ENCODE results near the gene CAMK1D.

Gene CAMK1D

DNA sequence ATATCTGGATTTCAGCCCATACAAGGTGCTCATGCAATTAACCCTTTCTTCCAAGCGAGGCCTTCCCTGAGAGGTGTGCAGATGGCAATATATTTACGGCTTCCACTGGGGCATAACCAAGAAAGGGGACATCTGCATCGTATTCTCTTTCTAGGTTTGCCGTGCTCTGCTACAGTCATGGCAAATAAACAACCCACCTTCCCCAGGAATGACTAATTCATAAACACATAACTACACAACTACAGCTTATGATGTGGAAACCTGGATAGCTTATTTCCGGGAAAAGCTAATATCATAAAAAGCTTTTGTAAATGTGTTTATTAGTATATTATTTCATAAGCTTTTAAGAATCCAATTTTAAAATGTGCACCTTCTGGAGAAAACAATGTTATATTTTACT, 120.0 kb downstream of the CAMK1D start:
- no peak overlapping the region for H3K4me3 ChIP-seq
- TF ChIP-seq, protein P1, sequence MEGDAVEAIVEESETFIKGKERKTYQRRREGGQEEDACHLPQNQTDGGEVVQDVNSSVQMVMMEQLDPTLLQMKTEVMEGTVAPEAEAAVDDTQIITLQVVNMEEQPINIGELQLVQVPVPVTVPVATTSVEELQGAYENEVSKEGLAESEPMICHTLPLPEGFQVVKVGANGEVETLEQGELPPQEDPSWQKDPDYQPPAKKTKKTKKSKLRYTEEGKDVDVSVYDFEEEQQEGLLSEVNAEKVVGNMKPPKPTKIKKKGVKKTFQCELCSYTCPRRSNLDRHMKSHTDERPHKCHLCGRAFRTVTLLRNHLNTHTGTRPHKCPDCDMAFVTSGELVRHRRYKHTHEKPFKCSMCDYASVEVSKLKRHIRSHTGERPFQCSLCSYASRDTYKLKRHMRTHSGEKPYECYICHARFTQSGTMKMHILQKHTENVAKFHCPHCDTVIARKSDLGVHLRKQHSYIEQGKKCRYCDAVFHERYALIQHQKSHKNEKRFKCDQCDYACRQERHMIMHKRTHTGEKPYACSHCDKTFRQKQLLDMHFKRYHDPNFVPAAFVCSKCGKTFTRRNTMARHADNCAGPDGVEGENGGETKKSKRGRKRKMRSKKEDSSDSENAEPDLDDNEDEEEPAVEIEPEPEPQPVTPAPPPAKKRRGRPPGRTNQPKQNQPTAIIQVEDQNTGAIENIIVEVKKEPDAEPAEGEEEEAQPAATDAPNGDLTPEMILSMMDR (IDR thresholded peaks at IDR 0.05): no peak
- DNase-seq (ENCODE audit: low spot score): no peak
- no peak overlapping the region for H3K27ac ChIP-seq

- TF ChIP-seq, protein P1 (IDR thresholded peaks at IDR 0.05): no peak
- Histone ChIP-seq H3K4me3 (no peak overlapping the region), H3K27ac (no peak overlapping the region)
- DNase-seq (ENCODE audit: low spot score): no peak
These were observed 121.4 kb downstream of the CAMK1D start for GRCh38 chr10:12470719-12471118.

DNA sequence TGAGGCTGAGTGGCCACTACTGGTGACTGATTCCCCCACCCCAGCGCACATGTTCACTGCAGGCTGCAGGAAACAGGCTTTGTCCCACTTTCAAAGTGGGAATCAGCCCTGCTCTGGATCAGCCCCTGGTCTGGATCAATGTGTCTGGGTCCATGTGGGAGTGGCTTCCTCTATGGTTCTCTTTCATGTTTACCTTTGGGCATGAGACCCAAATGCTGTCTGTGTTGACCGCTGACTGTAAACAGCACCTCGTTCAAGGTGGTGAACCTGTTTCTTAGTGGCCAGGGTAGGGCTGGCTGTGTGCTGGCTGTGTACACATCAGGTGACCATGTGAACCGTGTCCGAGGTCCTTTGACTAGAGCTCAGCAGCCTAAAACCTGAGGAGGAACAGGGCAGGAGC, 121.8 kb downstream of the CAMK1D start:
- H3K4me3 ChIP-seq: no peak overlapping the region
- no peak for DNase-seq (ENCODE audit: low spot score)
- TF ChIP-seq, protein P1 (IDR thresholded peaks at IDR 0.05): no peak
- H3K27ac ChIP-seq: no peak overlapping the region

GRCh38 chr10:12473491-12473890, 124.1 kb downstream of the CAMK1D start:
- no peak overlapping the region for H3K27ac ChIP-seq
- TF ChIP-seq, protein P1 (IDR thresholded peaks at IDR 0.05): no peak
- no peak overlapping the region for H3K4me3 ChIP-seq
- DNase-seq (ENCODE audit: low spot score): no peak

GRCh38 chr10:12474727-12475412, 125.5 kb downstream of the CAMK1D start:
- no peak for DNase-seq (ENCODE audit: low spot score)
- no peak overlapping the region for H3K4me3 ChIP-seq
- TF ChIP-seq, protein P1 (IDR thresholded peaks at IDR 0.05): no peak
- no peak overlapping the region for H3K27ac ChIP-seq

GRCh38 chr10:12476656-12477055, 127.3 kb downstream of the CAMK1D start:
- no peak for DNase-seq (ENCODE audit: low spot score)
- TF ChIP-seq, protein P1 (IDR thresholded peaks at IDR 0.05): no peak
- no peak overlapping the region for H3K4me3 ChIP-seq
- no peak overlapping the region for H3K27ac ChIP-seq

GRCh38 chr10:12479437-12479844, 130.1 kb downstream of the CAMK1D start:
- TF ChIP-seq, protein P1 (IDR thresholded peaks at IDR 0.05): no peak
- H3K27ac ChIP-seq: no peak overlapping the region
- H3K4me3 ChIP-seq: no peak overlapping the region

More at GRCh38 chr10:12479437-12479844, 130.1 kb downstream of the CAMK1D start:
- no peak for DNase-seq (ENCODE audit: low spot score)
